Upper lobe of right lung (tissue), 1 donor: ENCODE data around the gene EDA. TPM values are rescaled to one million over a fixed set of nuclear protein-coding genes. Genes with fewer than 3 reads are reported as not detected.

ENCODE experiments used
- ATAC-seq: fragments of 200-7000 bp; cut with Tn5 transposase; one replicate; pipeline ENCODE4 v1.9.1; 2020; ENCODE audit warnings: mild to moderate bottlenecking, moderate library complexity
- DNase-seq: peaks from one replicate; pipeline ENCODE4 v3.0.0-alpha.2; 2020
- H3K27ac ChIP-seq: fragments of 200-600 bp; one replicate; pipeline ENCODE4 v1.8.0; 2022
- H3K27me3 ChIP-seq: fragments of 200-600 bp; one replicate; pipeline ENCODE4 v1.8.0; 2022; ENCODE audit warnings: mild to moderate bottlenecking
- H3K36me3 ChIP-seq: fragments of 200-600 bp; one replicate; pipeline ENCODE4 v1.8.0; 2022
- H3K4me1 ChIP-seq: fragments of 200-600 bp; one replicate; pipeline ENCODE4 v1.8.0; 2022
- H3K4me3 ChIP-seq: fragments of 200-600 bp; one replicate; pipeline ENCODE4 v1.8.0; 2022; ENCODE audit warnings: mild to moderate bottlenecking
- H3K9me3 ChIP-seq: fragments of 200-600 bp; one replicate; pipeline ENCODE4 v1.8.0; 2022
- intact Hi-C: fragments of 100-400 bp; cut with DNase I; formaldehyde crosslinking; loops from one replicate; pipeline ENCODE4 v1.11.0; 2022
- total RNA-seq: library from RNA; stranded (reverse); fragmentation: NEBNext Ultra II Directional; extraction: Animal tissue kit (Norgen Biotek cat#: 25700); gene quantifications from one replicate; pipeline ENCODE4 v1.2.1, GENCODE V29; 2021
- TF ChIP-seq, protein P1 (sequence below): fragments of 200-600 bp; IDR thresholded peaks from one replicate; pipeline ENCODE4 v1.8.0; 2022; ENCODE audit warnings: antibody characterized with exemption
- donor health status: DM: no; HTN: yes; CAD: no; lungs with severe emphysema.

EDA gene
- total RNA-seq, 1 donor from 2014 or later, result 5.5 TPM

DNA sequence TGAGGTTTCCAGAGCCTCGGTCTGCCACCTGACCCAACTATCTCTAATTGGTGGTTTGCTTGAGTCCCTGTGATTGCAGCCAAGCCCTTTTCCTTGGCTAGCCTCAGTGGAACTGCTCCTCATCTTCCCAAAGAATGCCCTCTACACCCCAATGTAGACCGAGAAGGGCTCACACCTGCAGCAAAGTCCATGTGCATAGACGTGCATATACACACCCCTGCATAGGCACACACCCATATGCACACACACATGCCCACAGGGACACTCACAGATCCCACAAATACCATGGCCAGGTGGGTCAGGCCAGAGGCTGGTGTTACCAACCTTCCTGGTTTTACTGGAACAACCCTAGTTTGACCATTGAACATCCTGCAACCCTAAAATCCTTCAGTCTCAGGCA is 433.5 kb downstream of the EDA start:
- DNase-seq (no peak), ATAC-seq (no peak)
- Histone ChIP-seq H3K27me3 (no peaks in the 10 kb centered on the region), H3K4me1 (no peaks in the 10 kb centered on the region), H3K27ac (no peak overlapping the region), H3K9me3 (no peaks in the 10 kb centered on the region), H3K36me3 (no peaks in the 10 kb centered on the region), H3K4me3 (no peak overlapping the region)
- intact Hi-C loops, result no loop called here
- TF ChIP-seq, protein P1, sequence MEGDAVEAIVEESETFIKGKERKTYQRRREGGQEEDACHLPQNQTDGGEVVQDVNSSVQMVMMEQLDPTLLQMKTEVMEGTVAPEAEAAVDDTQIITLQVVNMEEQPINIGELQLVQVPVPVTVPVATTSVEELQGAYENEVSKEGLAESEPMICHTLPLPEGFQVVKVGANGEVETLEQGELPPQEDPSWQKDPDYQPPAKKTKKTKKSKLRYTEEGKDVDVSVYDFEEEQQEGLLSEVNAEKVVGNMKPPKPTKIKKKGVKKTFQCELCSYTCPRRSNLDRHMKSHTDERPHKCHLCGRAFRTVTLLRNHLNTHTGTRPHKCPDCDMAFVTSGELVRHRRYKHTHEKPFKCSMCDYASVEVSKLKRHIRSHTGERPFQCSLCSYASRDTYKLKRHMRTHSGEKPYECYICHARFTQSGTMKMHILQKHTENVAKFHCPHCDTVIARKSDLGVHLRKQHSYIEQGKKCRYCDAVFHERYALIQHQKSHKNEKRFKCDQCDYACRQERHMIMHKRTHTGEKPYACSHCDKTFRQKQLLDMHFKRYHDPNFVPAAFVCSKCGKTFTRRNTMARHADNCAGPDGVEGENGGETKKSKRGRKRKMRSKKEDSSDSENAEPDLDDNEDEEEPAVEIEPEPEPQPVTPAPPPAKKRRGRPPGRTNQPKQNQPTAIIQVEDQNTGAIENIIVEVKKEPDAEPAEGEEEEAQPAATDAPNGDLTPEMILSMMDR, result no peak

DNA sequence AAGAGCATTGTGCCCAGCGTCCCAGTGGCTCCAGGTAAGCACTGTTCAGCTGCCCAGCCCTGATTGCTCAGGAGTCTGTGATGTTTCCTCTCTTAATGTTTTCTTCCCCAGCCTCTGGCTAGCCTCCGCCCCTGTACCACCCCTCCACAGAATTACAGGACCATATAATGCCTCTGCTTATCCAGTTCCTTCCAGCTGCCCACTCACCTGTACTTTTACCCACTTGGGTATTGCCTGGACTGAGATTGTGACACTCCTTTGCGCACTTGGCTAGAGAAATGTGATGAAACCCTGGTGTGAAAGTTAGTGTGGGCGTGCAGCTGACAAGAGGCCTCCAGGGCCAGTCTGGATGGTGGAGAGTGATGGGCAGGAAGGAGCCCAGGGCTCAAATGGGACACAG is 434.0 kb downstream of the EDA start, which contains the start of gene AWAT2:
Gene AWAT2, minus strand, starts transcription at position 14 of the 400 bp plus-strand sequence. Its CDS starts 6 bp downstream, at position 8.
- DNase-seq (no peak), ATAC-seq (peak; percentile 74)
- intact Hi-C loops, result no loop called here
- Histone ChIP-seq H3K27me3 (no peaks in the 10 kb centered on the region), H3K27ac (no peak within 1 kb of the TSS), H3K9me3 (no peaks in the 10 kb centered on the region), H3K4me1 (no peaks in the 10 kb centered on the region), H3K4me3 (no peak within 1 kb of the TSS), H3K36me3 (no peaks in the 10 kb centered on the region)
- TF ChIP-seq, protein P1, result no peak

DNA sequence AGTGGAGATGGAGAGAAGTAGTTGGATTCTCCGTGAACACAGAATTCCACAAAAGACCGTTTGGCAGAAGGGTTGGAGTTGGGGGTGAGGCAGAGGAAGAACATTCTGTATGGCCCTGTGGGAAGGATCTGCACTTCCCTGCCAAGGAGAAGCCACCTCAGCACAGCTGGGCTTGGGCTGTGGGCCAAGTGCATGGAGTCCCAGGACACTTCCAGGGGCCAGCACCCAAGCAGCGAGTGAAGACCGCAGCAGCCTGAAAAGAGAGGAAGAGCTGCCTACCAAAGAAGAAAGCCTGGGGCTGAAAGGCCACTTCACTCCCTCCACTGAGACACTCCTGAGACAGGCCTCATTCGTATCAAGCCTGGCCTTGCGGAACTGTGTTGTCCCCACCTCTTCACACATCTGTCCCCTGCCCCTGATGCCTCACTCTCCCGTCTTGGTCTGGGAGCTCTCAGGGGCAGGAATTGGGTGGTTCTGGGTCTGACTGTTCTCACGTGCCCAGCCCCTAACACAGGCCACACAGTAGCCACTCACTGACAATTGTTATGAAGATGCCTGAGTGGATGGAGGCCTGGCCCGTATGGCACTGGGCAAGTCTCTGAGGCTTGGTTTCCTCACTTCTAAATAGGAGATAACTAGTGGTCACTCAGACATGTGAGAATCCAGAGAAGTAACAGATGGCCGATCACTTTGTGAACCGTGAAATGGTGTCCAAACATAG is 437.1 kb downstream of the EDA start:
- no peaks in the 10 kb centered on the region for H3K9me3 ChIP-seq
- ATAC-seq (no peak), DNase-seq (no peak)
- no peak overlapping the region for H3K4me3 ChIP-seq
- no peaks in the 10 kb centered on the region for H3K27me3 ChIP-seq
- TF ChIP-seq, protein P1, result no peak
- H3K4me1 ChIP-seq, result no peaks in the 10 kb centered on the region
- intact Hi-C loops, result no loop called here
- no peaks in the 10 kb centered on the region for H3K36me3 ChIP-seq
- H3K27ac ChIP-seq, result no peak overlapping the region

DNA sequence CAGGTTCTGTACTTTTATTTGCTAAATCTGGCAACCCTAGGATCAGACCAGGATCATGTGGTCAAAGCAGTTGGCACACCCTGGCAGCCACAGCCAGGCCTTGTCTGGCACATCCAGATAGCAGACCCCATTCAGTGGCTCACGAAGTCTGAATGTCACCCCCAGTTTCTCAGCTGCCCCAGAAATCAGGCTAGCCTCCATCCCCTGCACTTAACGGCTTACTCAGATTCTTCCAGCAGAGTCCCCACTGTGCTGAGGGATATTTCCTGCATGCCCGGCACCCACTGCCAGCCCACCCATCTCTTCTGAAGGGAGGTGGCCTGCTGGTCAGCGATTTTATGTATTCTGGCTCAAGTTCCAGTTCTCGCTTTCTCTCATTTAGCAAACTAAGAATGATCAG is 438.5 kb downstream of the EDA start:
- Histone ChIP-seq H3K4me1 (no peaks in the 10 kb centered on the region), H3K36me3 (no peaks in the 10 kb centered on the region), H3K27me3 (no peaks in the 10 kb centered on the region), H3K9me3 (no peaks in the 10 kb centered on the region), H3K27ac (no peak overlapping the region), H3K4me3 (no peak overlapping the region)
- ATAC-seq (no peak), DNase-seq (no peak)
- intact Hi-C loops, result no loop called here
- TF ChIP-seq, protein P1, result no peak

DNA sequence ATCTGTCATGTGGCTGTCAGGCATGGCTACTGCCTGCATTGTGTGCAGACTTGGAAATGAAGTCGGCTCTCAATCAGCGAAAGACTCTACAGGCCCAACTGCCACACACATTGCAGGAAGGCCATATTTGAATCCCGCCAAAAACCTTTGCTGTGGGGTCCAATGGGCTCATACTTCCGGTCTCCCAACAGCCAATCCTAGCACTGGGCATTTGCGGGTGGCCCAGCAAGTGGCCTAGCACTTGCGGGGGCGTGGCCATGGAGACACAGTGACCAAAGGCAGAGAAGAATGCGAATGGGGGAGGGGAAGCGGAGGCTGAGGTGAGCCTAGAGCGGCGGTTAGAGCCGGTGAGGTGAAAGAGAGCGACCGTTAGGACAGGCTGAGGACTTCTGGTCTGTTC is 446.2 kb downstream of the EDA start, which contains the start of gene OTUD6A:
Gene OTUD6A, plus strand, starts transcription at position 382 of the 400 bp plus-strand sequence. CDS start 68 bp downstream, outside the sequence.
- no peaks in the 10 kb centered on the region for H3K27me3 ChIP-seq
- H3K36me3 ChIP-seq, result no peaks in the 10 kb centered on the region
- ATAC-seq, result no peak
- H3K9me3 ChIP-seq, result no peaks in the 10 kb centered on the region
- no peaks in the 10 kb centered on the region for H3K4me1 ChIP-seq
- TF ChIP-seq, protein P1, result no peak
- H3K27ac ChIP-seq, result no peak within 1 kb of the TSS
- H3K4me3 ChIP-seq, result no peak within 1 kb of the TSS
- no peak for DNase-seq
- intact Hi-C loops, result no loop called here
